Nephron (organoid): Measurements from ENCODE around the gene AAK1.

ENCODE experiments used
- H3K27ac Mint-ChIP-seq, 3 experiments: 2 replicates each; pipeline ENCODE4 v1.8.0; 2020; ENCODE audit warnings: mixed read lengths in 3 of 3, mild to moderate bottlenecking in 2 of 3, moderate library complexity in 1 of 3
- H3K27me3 Mint-ChIP-seq: 2 replicates; pipeline ENCODE4 v1.8.0; 2021; ENCODE audit warnings: low read depth, mild to moderate bottlenecking, moderate library complexity, mixed read lengths
- H3K36me3 Mint-ChIP-seq: 2 replicates; pipeline ENCODE4 v1.8.0; 2020; ENCODE audit warnings: low read depth, mixed read lengths
- H3K4me1 Mint-ChIP-seq: 2 replicates; pipeline ENCODE4 v1.8.0; 2020; ENCODE audit warnings: mixed read lengths
- H3K4me3 Mint-ChIP-seq, 3 experiments: 2 replicates each; pipeline ENCODE4 v1.8.0; 2020; ENCODE audit warnings: mild to moderate bottlenecking in 3 of 3, mixed read lengths in 3 of 3, moderate library complexity in 2 of 3
- H3K9me3 Mint-ChIP-seq: 2 replicates; pipeline ENCODE4 v1.8.0; 2020; ENCODE audit warnings: mixed read lengths
- CTCF ChIP-seq, 3 experiments: fragments of 200-600 bp; sonication (generic); IDR thresholded peaks; one replicate each; pipeline ENCODE4 v1.5.0; 2021; ENCODE audit warnings: antibody characterized with exemption in 3 of 3; ENCODE audit not compliant: unreplicated experiment in 3 of 3

The AAK1 gene

DNA sequence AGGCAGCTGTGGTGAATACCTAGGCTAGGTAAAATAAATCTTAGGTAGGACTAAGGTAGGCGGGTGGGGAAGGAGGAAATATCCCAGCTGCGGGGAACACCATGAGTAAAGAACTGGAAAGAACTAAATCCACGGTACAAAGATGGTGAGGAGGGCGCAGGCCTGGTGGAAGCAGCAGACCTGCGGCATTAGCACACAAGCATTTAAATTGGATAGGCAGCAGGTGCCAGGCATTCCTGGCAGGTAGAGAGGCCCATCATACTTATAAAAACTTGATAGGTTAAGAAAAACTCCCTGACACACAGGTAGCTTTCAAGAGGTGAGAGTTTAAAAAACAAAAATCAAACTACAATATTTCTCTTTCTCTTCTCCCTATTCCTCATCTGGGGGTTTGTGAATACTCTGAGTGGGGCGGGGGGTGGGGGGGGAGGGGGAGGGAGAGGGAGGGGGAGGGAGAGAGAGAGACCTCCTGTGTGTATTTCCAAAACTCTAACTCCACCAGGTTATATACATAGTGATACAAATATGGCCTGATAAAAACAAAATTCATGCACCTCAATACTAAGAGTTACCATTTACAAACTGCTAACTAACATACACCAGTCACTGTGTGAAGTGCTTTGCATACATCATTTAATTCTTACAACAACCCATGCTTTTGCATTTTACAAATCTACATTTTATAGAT, 13.5 kb downstream of the AAK1 start:
- no peaks in the 10 kb centered on the region for H3K9me3 Mint-ChIP-seq
- no peak for TF ChIP-seq CTCF (IDR thresholded peaks at IDR 0.05; ENCODE audit: unreplicated experiment in 3 of 3)
- no peaks in the 10 kb centered on the region for H3K4me1 Mint-ChIP-seq
- H3K27me3 Mint-ChIP-seq = no peaks in the 10 kb centered on the region
- H3K4me3 Mint-ChIP-seq = no peak overlapping the region
- no peak overlapping the region for H3K27ac Mint-ChIP-seq
- H3K36me3 Mint-ChIP-seq = no peaks in the 10 kb centered on the region

DNA sequence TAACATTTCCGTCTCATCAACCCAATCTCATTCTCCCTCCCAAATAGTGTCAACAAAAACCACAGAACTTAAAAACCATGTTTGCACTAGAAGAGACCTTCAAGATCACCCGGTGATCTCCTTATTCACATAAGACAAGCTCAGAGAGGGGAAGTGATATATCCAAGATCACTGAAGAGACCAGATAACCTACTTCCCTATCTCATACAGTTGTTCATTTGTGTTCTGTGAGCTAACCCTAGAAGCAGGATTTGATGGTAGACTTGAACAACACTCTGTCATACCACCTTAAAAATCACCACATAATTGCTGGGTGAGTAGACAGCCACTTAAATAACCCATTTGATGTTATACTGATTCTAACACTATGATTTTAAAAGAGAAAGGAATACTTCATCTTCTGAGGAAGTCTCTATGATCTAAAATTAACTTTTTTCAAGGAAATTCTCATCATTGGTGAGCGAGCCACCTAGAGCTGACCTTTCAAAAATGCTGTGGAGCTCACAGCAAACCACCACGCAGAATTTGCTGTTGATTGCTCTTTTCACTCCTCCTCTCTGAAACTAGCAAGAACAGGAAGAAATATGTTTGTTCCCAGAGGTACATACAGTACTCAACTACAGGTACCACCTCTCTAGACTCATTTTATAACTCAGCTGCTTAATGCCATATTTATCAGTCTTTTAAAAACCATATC, 15.1 kb downstream of the AAK1 start:
- no peak for TF ChIP-seq CTCF (IDR thresholded peaks at IDR 0.05; ENCODE audit: unreplicated experiment in 3 of 3)
- no peaks in the 10 kb centered on the region for H3K9me3 Mint-ChIP-seq
- no peaks in the 10 kb centered on the region for H3K27me3 Mint-ChIP-seq
- H3K36me3 Mint-ChIP-seq = no peaks in the 10 kb centered on the region
- H3K4me1 Mint-ChIP-seq = no peaks in the 10 kb centered on the region
- no peak overlapping the region for H3K4me3 Mint-ChIP-seq
- H3K27ac Mint-ChIP-seq = no peak overlapping the region

DNA sequence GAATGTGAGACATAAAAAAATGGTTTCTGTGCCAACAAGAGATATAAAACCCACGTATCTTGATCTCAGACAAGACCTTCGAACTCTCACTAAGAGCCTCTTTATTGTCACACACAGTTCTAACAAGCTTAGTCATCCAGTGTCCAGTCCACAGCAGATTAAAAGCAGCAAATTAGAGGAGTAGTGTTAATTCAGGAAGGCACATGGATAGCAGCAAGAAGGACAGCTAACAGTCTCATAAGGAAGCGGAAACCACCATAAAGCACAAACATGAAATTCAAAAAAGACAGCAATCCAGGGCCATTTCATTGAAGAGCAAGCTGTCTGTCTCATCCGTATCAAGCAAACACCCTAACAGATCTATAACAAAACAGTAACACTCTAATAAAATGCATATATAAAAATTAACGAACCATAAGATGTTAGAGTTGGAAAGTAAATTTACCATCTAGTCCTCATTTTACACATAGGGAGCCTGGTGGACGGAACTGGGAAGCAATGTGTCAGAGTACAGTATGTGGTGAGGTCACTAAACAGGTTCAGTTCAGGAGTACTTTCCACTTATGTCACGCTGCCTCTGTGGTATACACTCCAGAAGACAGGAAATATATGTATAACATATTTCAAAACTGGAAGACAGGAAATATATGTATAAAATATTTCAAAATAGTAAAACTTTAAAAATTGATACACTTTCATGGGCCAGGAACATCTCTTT, 18.3 kb downstream of the AAK1 start:
- H3K27ac Mint-ChIP-seq = no peak overlapping the region
- H3K27me3 Mint-ChIP-seq = no peaks in the 10 kb centered on the region
- no peak for TF ChIP-seq CTCF (IDR thresholded peaks at IDR 0.05; ENCODE audit: unreplicated experiment in 3 of 3)
- peaks cover 3% of the 10 kb centered on the region for H3K36me3 Mint-ChIP-seq
- no peak overlapping the region for H3K4me3 Mint-ChIP-seq
- no peaks in the 10 kb centered on the region for H3K4me1 Mint-ChIP-seq
- H3K9me3 Mint-ChIP-seq = no peaks in the 10 kb centered on the region

- Mint-ChIP-seq H3K4me3 (no peak overlapping the region), H3K9me3 (no peaks in the 10 kb centered on the region), H3K27me3 (no peaks in the 10 kb centered on the region), H3K36me3 (peaks cover 3% of the 10 kb centered on the region), H3K4me1 (no peaks in the 10 kb centered on the region), H3K27ac (no peak overlapping the region)
- TF ChIP-seq CTCF (IDR thresholded peaks at IDR 0.05; ENCODE audit: unreplicated experiment in 3 of 3) = no peak
Measured at GRCh38 chr2:69624611-69625010, 18.9 kb downstream of the AAK1 start.

DNA sequence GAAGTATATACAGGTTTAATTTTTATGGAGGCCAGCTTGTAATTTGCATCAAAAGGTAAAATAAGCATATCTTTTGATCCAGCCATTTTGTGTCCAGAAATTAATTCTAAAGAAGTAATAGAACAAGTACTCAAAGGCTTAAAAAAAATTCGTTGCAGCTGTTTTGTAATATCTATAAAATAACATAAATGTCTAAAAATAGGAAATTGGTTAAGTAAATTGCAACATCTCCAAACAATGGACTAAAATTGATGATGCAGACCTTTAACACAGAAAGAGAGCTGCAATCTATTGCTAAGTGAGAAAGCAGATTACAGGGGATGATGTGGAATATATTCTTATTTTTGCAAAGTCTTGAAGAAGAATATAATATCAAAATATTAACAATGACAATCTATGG, 19.4 kb downstream of the AAK1 start:
- H3K36me3 Mint-ChIP-seq = peaks cover 3% of the 10 kb centered on the region
- H3K4me3 Mint-ChIP-seq = no peak overlapping the region
- H3K4me1 Mint-ChIP-seq = no peaks in the 10 kb centered on the region
- no peak for TF ChIP-seq CTCF (IDR thresholded peaks at IDR 0.05; ENCODE audit: unreplicated experiment in 3 of 3)
- H3K9me3 Mint-ChIP-seq = no peaks in the 10 kb centered on the region
- H3K27ac Mint-ChIP-seq = no peak overlapping the region
- H3K27me3 Mint-ChIP-seq = no peaks in the 10 kb centered on the region
